Measurements from ENCODE around the gene MGST3. TPM values are rescaled to one million over a fixed set of nuclear protein-coding genes. Genes with fewer than 3 reads are reported as not detected.

The MGST3 gene
- total RNA-seq, 1 donor from 2014 or later = 128 TPM

- DNase-seq (ENCODE audit: low spot score, unreplicated experiment) = no peak
- no peaks in the 10 kb centered on the region for H3K4me1 Mint-ChIP-seq (ENCODE audit: low read depth)
- TF ChIP-seq, protein P1, sequence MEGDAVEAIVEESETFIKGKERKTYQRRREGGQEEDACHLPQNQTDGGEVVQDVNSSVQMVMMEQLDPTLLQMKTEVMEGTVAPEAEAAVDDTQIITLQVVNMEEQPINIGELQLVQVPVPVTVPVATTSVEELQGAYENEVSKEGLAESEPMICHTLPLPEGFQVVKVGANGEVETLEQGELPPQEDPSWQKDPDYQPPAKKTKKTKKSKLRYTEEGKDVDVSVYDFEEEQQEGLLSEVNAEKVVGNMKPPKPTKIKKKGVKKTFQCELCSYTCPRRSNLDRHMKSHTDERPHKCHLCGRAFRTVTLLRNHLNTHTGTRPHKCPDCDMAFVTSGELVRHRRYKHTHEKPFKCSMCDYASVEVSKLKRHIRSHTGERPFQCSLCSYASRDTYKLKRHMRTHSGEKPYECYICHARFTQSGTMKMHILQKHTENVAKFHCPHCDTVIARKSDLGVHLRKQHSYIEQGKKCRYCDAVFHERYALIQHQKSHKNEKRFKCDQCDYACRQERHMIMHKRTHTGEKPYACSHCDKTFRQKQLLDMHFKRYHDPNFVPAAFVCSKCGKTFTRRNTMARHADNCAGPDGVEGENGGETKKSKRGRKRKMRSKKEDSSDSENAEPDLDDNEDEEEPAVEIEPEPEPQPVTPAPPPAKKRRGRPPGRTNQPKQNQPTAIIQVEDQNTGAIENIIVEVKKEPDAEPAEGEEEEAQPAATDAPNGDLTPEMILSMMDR (IDR thresholded peaks at IDR 0.05; ENCODE audit: unreplicated experiment) = no peak
- H3K27me3 Mint-ChIP-seq = no peaks in the 10 kb centered on the region
- H3K27ac Mint-ChIP-seq = no peak overlapping the region
- H3K9me3 Mint-ChIP-seq (ENCODE audit: low read depth) = peaks cover 6% of the 10 kb centered on the region
- H3K36me3 Mint-ChIP-seq (ENCODE audit: insufficient read depth) = peaks cover 37% of the 10 kb centered on the region
- no peak overlapping the region for H3K4me3 Mint-ChIP-seq (ENCODE audit: low read depth)
Observed at GRCh38 chr1:165683848-165684485, 52.9 kb downstream of the MGST3 start.

DNA sequence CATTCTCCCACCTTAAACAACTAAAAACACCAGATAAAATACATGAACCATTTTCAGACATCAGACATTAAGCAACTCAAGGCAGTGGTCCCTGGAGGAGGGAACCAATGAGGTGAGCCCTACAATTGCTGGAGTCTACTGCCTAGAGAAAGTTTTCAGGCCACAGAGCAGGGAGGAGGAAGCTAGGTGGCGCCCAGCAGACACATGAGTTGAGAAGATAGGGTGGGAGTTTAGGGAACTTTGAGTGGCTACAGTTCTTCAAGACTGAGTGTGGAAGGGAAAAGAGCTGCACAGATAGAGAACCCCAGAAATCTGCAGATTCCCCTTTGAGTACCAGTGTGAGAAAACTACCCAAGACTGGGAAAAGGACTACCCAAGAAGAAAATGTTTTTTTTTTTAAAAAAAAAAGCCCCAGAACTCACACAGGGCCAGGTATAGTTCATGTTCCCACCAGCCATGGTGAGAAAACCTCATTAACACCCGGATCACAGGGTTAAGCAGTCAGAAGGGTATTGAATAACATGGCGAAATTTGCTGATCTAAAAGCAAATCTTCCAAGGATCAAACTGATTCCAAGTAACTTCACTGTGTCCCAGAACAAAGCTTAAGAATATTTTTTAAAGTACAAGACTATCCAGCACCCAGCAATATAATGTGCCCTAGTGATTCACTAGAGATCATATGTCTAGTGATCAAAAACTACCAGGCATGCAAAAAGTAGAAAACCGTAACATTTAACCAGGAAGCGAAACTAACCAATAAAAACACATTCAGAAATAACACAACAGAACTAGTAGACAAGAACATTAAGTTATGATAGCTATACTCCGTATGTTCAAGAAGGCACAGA is 55.3 kb downstream of the MGST3 start:
- no peak for DNase-seq (ENCODE audit: low spot score, unreplicated experiment)
- H3K4me3 Mint-ChIP-seq (ENCODE audit: low read depth) = no peak overlapping the region
- peaks cover 32% of the 10 kb centered on the region for H3K36me3 Mint-ChIP-seq (ENCODE audit: insufficient read depth)
- H3K4me1 Mint-ChIP-seq (ENCODE audit: low read depth) = no peaks in the 10 kb centered on the region
- H3K9me3 Mint-ChIP-seq (ENCODE audit: low read depth) = peaks cover 8% of the 10 kb centered on the region
- no peaks in the 10 kb centered on the region for H3K27me3 Mint-ChIP-seq
- H3K27ac Mint-ChIP-seq = no peak overlapping the region
- TF ChIP-seq, protein P1 (IDR thresholded peaks at IDR 0.05; ENCODE audit: unreplicated experiment) = no peak

DNA sequence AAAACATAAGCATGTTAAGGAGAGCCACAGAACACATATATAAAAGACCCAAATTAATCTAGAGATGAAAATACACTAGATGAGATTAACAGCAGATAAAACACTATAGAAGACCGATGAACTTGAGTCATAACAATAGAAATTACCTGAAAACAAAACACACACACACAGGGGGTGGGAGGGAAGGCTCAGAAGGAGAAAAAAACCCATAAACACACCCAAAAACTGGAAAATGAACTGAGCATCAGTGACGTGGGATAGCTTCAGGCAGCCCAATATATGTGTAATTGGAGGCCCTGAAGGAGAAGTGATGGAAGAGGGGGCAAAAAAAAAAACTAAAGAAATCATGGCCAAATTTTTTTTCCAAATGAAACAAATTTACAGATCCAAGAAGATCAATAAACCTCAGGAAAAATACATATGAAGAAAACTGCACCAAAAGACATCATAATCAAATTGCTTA is 56.0 kb downstream of the MGST3 start:
- Mint-ChIP-seq H3K9me3 (ENCODE audit: low read depth) (peaks cover 8% of the 10 kb centered on the region), H3K27ac (no peak overlapping the region), H3K4me3 (ENCODE audit: low read depth) (no peak overlapping the region), H3K27me3 (no peaks in the 10 kb centered on the region), H3K4me1 (ENCODE audit: low read depth) (no peaks in the 10 kb centered on the region), H3K36me3 (ENCODE audit: insufficient read depth) (peaks cover 38% of the 10 kb centered on the region)
- TF ChIP-seq, protein P1 (IDR thresholded peaks at IDR 0.05; ENCODE audit: unreplicated experiment) = no peak
- no peak for DNase-seq (ENCODE audit: low spot score, unreplicated experiment)

DNA sequence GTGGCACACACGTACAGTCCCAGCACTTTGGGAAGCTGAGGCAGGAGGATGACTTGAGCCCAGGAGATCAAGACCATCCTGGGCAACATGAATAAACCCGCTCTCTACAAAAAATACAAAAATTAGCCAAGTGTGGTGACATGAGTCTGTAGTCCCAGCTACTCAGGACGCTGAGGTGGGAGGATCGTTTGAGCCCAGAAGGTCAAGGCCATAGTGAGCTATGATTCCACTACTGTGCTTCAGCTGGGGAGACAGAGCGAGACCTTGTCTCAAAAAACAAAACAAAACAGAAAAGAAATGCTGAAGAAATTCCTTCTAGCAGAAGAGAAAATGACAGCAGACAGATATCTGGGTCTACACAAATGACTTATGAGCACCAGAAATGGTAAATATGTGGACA is 57.0 kb downstream of the MGST3 start:
- Mint-ChIP-seq H3K9me3 (ENCODE audit: low read depth) (peaks cover 8% of the 10 kb centered on the region), H3K27ac (no peak overlapping the region), H3K27me3 (no peaks in the 10 kb centered on the region), H3K36me3 (ENCODE audit: insufficient read depth) (peaks cover 41% of the 10 kb centered on the region), H3K4me1 (ENCODE audit: low read depth) (no peaks in the 10 kb centered on the region), H3K4me3 (ENCODE audit: low read depth) (no peak overlapping the region)
- DNase-seq (ENCODE audit: low spot score, unreplicated experiment) = no peak
- TF ChIP-seq, protein P1 (IDR thresholded peaks at IDR 0.05; ENCODE audit: unreplicated experiment) = no peak

DNA sequence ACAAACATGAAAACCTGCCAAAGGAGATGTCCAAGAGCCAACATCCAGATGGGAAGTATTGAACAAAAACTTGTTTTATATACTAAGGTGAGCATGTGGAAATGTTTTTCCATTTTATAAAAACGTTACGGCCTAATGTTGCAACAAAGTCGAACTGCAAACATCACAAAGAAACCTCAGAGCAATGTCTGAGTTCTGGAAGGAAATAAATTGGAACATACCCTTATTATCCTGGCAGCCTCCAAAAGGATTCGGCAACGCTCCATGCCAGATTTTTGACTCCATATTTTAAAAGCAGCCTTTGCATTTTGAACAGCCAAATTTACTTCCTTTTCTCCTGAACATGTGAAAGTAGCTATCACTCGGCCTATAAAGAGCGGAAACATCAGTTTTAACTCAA is 64.0 kb downstream of the MGST3 start:
- peaks cover 8% of the 10 kb centered on the region for H3K4me1 Mint-ChIP-seq (ENCODE audit: low read depth)
- TF ChIP-seq, protein P1 (IDR thresholded peaks at IDR 0.05; ENCODE audit: unreplicated experiment) = no peak
- H3K27me3 Mint-ChIP-seq = no peaks in the 10 kb centered on the region
- no peak overlapping the region for H3K4me3 Mint-ChIP-seq (ENCODE audit: low read depth)
- peaks cover 3% of the 10 kb centered on the region for H3K9me3 Mint-ChIP-seq (ENCODE audit: low read depth)
- H3K27ac Mint-ChIP-seq = no peak overlapping the region
- peaks cover 26% of the 10 kb centered on the region for H3K36me3 Mint-ChIP-seq (ENCODE audit: insufficient read depth)
- no peak for DNase-seq (ENCODE audit: low spot score, unreplicated experiment)

Measured in progenitor cell of endocrine pancreas (in vitro differentiated cells).